Activated CD4-positive, alpha-beta T cell treated with anti-CD3 and anti-CD28 coated beads for 36 hours (primary cell): ENCODE results near the gene USP31. TPM values are rescaled to one million over a fixed set of nuclear protein-coding genes. Genes with fewer than 3 reads are reported as not detected.

ENCODE experiments used
- ATAC-seq: fragments of 200-7000 bp; cut with Tn5 transposase; one replicate; pipeline ENCODE4 v1.10.0; 2021; ENCODE audit warnings: mild to moderate bottlenecking, moderate library complexity
- CTCF ChIA-PET: fragments of 350-600 bp; sonication (Branson Sonifier 250); formaldehyde crosslinking; loops from one replicate; lab custom pipeline; 2021; ENCODE audit warnings: antibody characterized with exemption; lab: Charles Lee
- POLR2A ChIA-PET: fragments of 350-600 bp; sonication (Branson Sonifier 250); formaldehyde crosslinking; loops from one replicate; lab custom pipeline; 2021; ENCODE audit warnings: antibody characterized with exemption, inconsistent platforms; lab: Charles Lee
- DNase-seq: peaks from one replicate; pipeline ENCODE4 v3.0.0-alpha.2; 2020
- H3K27ac Mint-ChIP-seq: one replicate; pipeline ENCODE4 v1.8.0; 2021; ENCODE audit warnings: mixed read lengths
- H3K27me3 Mint-ChIP-seq: one replicate; pipeline ENCODE4 v1.8.0; 2021; ENCODE audit warnings: mixed read lengths
- H3K36me3 Mint-ChIP-seq: one replicate; pipeline ENCODE4 v1.8.0; 2021; ENCODE audit warnings: low read depth, mixed read lengths
- H3K4me1 Mint-ChIP-seq: one replicate; pipeline ENCODE4 v1.8.0; 2021; ENCODE audit warnings: mixed read lengths
- H3K4me3 Mint-ChIP-seq: one replicate; pipeline ENCODE4 v1.8.0; 2021; ENCODE audit warnings: mild to moderate bottlenecking, moderate library complexity, mixed read lengths
- H3K9me3 Mint-ChIP-seq: one replicate; pipeline ENCODE4 v1.8.0; 2021; ENCODE audit warnings: low read depth, mixed read lengths
- intact Hi-C, 2 experiments: fragments of 100-400 bp; cut with DNase I in 1 of 2; cut with micrococcal nuclease in 1 of 2; formaldehyde crosslinking; loops; one replicate each; pipeline versions ENCODE4 v1.14.2 to v1.15.1; 2022 to 2024; cut with DNase I, micrococcal nuclease
- total RNA-seq, 2 experiments: library from RNA; stranded (reverse); gene quantifications; one replicate each; pipeline ENCODE4 v1.2.3, GENCODE V29; 2021

USP31 gene
- total RNA-seq, 2 experiments from 2014 or later, result 5.3 to 5.9 TPM

DNA sequence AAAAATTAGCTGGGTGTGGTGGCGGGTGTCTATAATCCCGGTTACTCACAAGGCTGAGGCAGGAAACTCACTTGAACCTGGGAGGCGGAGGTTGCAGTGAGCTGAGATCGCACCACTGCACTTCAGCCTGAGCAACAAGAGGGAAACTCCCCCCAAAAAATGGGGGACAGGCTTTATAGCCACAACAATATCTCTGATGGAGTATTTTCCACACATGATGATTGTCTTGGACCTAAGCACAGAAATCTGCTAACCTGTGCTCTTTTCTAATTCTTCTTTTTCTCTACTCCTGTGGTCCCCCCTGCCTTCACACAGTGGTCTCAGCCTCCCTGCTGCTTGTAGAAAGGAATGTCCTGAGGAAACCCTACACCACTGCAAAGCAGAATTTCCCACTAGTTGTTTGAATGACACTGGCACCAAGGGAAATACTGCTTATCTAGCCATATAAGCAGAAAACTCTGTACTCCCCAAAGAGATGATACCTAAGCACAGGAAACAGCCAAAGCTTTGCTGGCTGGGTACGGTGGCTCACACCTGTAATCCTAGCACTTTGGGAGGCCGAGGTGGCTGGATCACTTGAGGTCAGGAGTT is 117.6 kb downstream of the USP31 start:
- no peak overlapping the region for H3K27ac Mint-ChIP-seq
- peaks cover 12% of the 10 kb centered on the region for H3K27me3 Mint-ChIP-seq
- DNase-seq (no peak), ATAC-seq (no peak)
- intact Hi-C loops, result no loop called here
- H3K4me3 Mint-ChIP-seq, result no peak overlapping the region
- POLR2A ChIA-PET, result no interaction called here
- CTCF ChIA-PET, result interaction anchor here (1.5 kb wide), 1 partner anchor 84 kb away, joined by 3 read pairs; no protein-coding TSS in a partner anchor
- H3K36me3 Mint-ChIP-seq, result no peaks in the 10 kb centered on the region
- no peaks in the 10 kb centered on the region for H3K4me1 Mint-ChIP-seq
- peaks cover 11% of the 10 kb centered on the region for H3K9me3 Mint-ChIP-seq

DNA sequence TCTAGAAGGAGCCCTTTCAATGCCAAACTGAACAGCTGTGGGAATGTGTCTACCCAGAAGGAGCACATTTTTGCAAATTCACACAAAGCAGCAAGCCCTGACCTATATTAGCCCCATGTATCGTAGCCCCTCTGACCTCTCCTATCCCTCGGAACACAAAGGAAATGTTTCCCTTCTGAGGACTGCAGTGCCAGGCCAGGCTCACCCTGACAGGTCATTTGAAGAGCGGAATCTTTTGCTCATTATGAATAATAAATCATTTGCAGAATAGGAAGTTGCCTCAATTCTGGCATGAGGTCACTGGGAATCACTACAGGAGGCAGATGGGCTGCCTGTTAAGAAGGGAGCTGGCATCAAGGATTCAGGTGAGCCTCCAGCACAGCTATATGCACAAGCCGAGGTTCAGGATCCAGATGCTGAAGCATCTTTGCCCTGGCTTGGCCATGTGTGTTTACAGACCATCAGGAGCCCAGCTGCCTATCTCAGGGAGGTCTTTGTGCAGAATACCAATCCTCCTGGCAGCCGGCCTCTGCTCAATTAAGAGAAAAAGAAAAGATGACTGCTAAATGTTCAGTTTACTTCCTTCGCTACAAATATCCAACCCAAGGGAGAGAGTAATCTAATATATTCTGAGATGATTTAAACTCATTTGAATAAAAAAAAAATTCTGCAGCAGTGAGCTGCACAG is 119.4 kb downstream of the USP31 start:
- no peak for DNase-seq
- ChIA-PET CTCF (interaction anchor here (1.5 kb wide), 1 partner anchor 82 kb away, joined by 3 read pairs; no protein-coding TSS in a partner anchor), POLR2A (interaction anchor here (0.7 kb wide), 1 partner anchor 52 kb away, joined by 4 read pairs; no protein-coding TSS in a partner anchor)
- no peak overlapping the region for H3K27ac Mint-ChIP-seq
- peaks cover 15% of the 10 kb centered on the region for H3K27me3 Mint-ChIP-seq
- no peak overlapping the region for H3K4me3 Mint-ChIP-seq
- no peaks in the 10 kb centered on the region for H3K36me3 Mint-ChIP-seq
- H3K4me1 Mint-ChIP-seq, result no peaks in the 10 kb centered on the region
- intact Hi-C loops, result no loop called here
- no peak for ATAC-seq
- peaks cover 11% of the 10 kb centered on the region for H3K9me3 Mint-ChIP-seq

DNA sequence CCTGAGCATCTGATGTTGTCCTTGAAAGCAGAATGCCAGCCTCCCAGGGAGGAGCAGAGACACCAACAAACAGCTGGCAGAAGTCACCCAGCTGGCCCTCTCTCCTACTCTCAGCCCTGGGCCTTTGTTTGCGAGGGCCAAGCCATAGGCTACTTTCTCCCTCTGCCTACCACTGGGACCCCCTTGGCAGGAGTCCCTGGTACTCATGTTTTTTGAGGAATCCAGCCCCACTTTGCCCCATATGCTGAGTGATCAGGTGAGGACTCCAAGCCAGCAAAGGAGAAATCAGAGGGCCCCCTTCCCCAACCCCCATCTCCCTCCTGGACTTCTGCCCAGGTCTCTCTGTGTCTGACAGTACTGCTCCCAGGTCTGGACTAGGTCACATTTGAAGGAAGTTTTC is 121.9 kb downstream of the USP31 start:
- no peak overlapping the region for H3K4me3 Mint-ChIP-seq
- H3K27me3 Mint-ChIP-seq, result peaks cover 16% of the 10 kb centered on the region
- ATAC-seq (no peak), DNase-seq (no peak)
- H3K27ac Mint-ChIP-seq, result no peak overlapping the region
- intact Hi-C loops, result no loop called here
- POLR2A ChIA-PET, result no interaction called here
- H3K9me3 Mint-ChIP-seq, result no peaks in the 10 kb centered on the region
- CTCF ChIA-PET, result no interaction called here
- no peaks in the 10 kb centered on the region for H3K36me3 Mint-ChIP-seq
- no peaks in the 10 kb centered on the region for H3K4me1 Mint-ChIP-seq

DNA sequence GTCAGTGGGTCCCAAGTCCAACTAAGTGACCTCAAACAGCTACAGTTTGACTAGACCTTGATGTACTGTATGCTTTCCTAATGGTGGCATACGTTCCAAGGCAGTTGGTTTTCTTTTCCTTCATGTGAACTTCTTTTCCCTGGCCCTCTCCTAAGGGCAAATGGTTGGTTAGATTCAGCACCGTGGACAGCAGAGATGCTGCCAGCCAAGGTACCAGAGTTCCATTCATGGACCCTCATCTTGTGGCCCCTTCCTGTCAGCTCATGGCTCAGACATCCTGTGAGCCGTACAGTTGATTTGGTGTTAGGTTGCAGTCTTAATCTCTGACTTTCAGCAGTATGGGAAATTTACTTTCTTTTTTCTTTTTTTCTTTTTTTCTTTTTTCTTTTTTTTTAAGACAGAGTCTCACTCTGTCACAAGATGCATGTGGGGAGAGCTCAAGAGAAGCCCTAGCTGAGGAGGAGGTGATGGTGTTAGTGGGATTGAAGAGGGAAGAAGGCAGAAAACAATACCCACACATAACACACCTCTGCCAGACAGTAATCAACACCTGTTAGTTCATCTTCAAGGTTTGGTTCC is 122.4 kb downstream of the USP31 start:
- Mint-ChIP-seq H3K9me3 (no peaks in the 10 kb centered on the region), H3K4me1 (no peaks in the 10 kb centered on the region), H3K27ac (no peak overlapping the region), H3K4me3 (no peak overlapping the region), H3K27me3 (peaks cover 16% of the 10 kb centered on the region), H3K36me3 (no peaks in the 10 kb centered on the region)
- ChIA-PET POLR2A (no interaction called here), CTCF (no interaction called here)
- ATAC-seq (no peak), DNase-seq (peak; percentile 16)
- intact Hi-C loops, result no loop called here

DNA sequence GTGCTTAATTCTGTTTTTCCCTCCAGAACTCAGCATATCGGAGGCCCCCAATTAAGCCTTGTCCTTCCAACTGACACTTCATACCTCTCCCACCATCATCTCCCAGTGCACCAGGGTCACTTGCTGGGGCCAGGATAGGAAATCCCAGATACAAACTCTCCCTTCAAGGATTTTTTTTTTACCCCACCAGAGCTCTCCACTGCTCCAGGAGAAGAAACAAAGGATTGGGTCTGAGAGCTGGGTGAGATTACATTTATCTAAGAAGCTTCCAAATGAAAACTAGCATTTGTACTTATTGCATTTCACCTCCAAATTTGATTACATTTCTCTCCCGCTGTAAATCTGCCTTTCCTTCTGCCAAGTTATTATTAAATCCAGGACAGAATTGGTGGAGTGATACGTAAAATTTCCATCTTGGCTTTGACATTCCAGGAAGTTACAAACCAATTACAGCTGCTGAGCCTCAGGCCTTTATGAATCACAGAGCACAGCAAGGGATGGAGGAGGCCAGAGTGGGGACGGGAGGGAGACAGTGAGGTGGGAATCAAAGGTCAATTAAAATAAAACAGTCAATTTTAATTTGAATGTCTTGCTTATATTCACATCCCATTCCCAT is 123.5 kb downstream of the USP31 start:
- peaks cover 15% of the 10 kb centered on the region for H3K27me3 Mint-ChIP-seq
- ATAC-seq (no peak), DNase-seq (no peak)
- ChIA-PET POLR2A (no interaction called here), CTCF (no interaction called here)
- no peaks in the 10 kb centered on the region for H3K36me3 Mint-ChIP-seq
- no peak overlapping the region for H3K27ac Mint-ChIP-seq
- intact Hi-C loops, result no loop called here
- H3K4me1 Mint-ChIP-seq, result no peaks in the 10 kb centered on the region
- no peak overlapping the region for H3K4me3 Mint-ChIP-seq
- H3K9me3 Mint-ChIP-seq, result no peaks in the 10 kb centered on the region

DNA sequence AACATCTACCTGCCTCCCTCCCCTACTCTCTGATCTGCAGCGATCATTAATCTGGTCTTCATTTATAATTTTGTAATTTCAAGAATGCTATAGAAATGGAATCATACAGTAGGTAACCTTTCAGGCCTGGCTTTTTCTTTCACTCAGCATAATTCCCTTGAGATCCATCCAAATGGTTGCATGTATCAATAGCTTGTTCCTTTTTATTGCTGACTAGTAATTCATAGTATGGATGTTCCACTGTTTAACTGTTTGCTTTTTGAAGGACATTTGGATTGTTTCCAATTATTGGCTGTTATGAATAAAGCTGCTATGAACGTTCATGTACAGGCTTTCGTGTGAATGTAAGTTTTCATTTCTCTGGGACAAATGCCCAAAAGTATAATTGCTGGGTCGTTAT is 125.2 kb downstream of the USP31 start:
- Mint-ChIP-seq H3K4me3 (no peak overlapping the region), H3K27me3 (peaks cover 13% of the 10 kb centered on the region), H3K36me3 (no peaks in the 10 kb centered on the region), H3K9me3 (no peaks in the 10 kb centered on the region), H3K27ac (no peak overlapping the region), H3K4me1 (no peaks in the 10 kb centered on the region)
- POLR2A ChIA-PET, result no interaction called here
- ATAC-seq, result no peak
- CTCF ChIA-PET, result interaction anchor here (0.6 kb wide), 1 partner anchor 21 kb away, joined by 3 read pairs; no protein-coding TSS in a partner anchor
- no peak for DNase-seq
- intact Hi-C loops, result no loop called here

DNA sequence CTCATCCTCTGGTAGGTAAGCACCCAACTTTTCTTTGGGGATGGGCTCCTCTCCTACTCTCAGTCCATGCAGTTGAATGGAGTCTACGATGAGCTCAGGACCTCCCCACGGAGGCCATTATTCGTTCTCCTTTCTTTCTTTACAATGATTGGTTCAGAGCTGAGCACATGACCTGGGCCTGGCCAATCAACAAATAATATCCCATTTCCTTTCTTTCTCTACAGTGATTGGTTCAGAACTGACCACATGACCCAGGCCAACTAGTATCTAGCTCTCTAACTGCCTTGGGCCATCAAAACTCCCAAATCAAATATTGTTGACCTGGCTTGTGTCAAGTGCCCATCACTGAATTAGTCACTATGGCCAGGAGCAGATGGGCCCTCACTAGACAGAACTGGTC is 129.2 kb downstream of the USP31 start:
- ATAC-seq (no peak), DNase-seq (no peak)
- ChIA-PET CTCF (interaction anchor here (0.5 to 0.7 kb wide), 2 partner anchors 41 to 1183 kb away, joined by 3 read pairs; no protein-coding TSS in a partner anchor), POLR2A (no interaction called here)
- Mint-ChIP-seq H3K4me1 (no peaks in the 10 kb centered on the region), H3K27me3 (peaks cover 8% of the 10 kb centered on the region), H3K9me3 (no peaks in the 10 kb centered on the region), H3K27ac (no peak overlapping the region), H3K36me3 (no peaks in the 10 kb centered on the region), H3K4me3 (no peak overlapping the region)
- intact Hi-C loops, result no loop called here

DNA sequence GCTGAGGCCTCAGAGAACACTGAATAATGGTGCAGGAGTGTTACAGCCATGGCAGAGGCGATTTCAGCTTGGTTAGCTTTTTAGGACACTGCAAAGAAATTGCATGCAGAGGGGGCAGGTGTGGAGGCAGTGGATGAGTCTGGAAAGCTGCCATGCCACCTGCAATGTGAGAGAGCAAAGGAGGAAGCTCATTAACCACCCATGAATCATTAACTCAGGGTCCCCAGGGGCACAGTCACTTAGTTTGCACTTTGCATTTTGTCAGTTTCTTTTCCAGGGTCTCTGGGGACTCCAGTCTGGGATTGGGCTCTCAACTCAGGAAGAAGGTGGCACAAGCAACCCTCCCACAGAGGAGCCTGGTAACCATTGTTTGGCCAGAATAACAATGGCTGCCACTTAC is 132.9 kb downstream of the USP31 start:
- Mint-ChIP-seq H3K4me3 (no peak overlapping the region), H3K9me3 (no peaks in the 10 kb centered on the region), H3K4me1 (no peaks in the 10 kb centered on the region), H3K36me3 (no peaks in the 10 kb centered on the region), H3K27ac (no peak overlapping the region), H3K27me3 (peaks cover 5% of the 10 kb centered on the region)
- intact Hi-C loops, result no loop called here
- ChIA-PET CTCF (no interaction called here), POLR2A (no interaction called here)
- DNase-seq (no peak), ATAC-seq (no peak)

DNA sequence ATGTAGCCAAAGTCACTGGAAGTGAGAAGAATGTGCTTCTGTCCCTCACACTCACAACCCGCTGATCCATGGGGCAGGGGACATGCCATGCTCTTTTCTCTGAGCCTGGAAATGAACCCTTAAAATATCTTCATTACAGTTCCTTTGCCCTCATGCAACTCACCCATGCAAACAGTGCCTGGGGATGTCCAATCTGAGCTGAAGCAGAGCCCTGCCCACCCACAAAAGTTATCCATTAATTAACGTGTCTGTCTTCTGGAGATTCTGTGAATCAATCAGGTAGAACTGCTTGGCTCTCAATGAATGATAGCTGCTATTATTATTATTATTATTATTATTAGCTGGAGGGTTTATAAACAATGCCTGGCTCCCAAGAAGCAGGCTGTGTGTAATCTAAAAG is 133.7 kb downstream of the USP31 start:
- intact Hi-C loops, result no loop called here
- CTCF ChIA-PET, result no interaction called here

DNA sequence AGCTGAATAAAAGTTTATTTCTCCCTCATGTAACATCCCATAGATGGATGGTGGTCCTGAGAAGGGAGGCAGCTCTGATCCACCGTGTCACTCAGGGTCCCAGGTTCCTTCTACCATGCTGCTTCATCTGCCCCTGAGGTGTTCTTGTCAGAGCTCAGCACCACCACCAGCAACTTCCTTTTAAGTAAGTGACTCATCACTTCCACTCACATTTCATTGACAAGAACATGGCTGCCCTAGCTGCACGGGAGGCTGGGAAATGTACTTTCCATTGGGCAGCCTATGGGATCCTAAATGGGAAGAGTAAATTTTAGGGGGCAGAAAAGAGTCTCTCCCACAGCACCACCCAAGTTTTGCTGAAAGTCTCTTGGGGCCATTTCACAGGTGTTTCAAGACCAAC is 134.7 kb downstream of the USP31 start:
- peaks cover 3% of the 10 kb centered on the region for H3K27me3 Mint-ChIP-seq
- no peaks in the 10 kb centered on the region for H3K9me3 Mint-ChIP-seq
- no peak overlapping the region for H3K4me3 Mint-ChIP-seq
- no peak overlapping the region for H3K27ac Mint-ChIP-seq
- ATAC-seq, result peak; percentile 61
- DNase-seq, result peak; percentile 9
- H3K4me1 Mint-ChIP-seq, result no peaks in the 10 kb centered on the region
- intact Hi-C loops, result no loop called here
- H3K36me3 Mint-ChIP-seq, result no peaks in the 10 kb centered on the region
- ChIA-PET POLR2A (no interaction called here), CTCF (no interaction called here)

More for the DNA sequence above, 133.7 kb downstream of the USP31 start:
- no peak for ATAC-seq
- Mint-ChIP-seq H3K4me1 (no peaks in the 10 kb centered on the region), H3K36me3 (no peaks in the 10 kb centered on the region), H3K27ac (no peak overlapping the region), H3K4me3 (no peak overlapping the region), H3K9me3 (no peaks in the 10 kb centered on the region), H3K27me3 (peaks cover 3% of the 10 kb centered on the region)
- DNase-seq, result no peak
- POLR2A ChIA-PET, result no interaction called here
